GM19193 (cell line): ENCODE measurements around the gene B4GALNT2.

Source experiments
- POLR2A ChIP-seq: IDR thresholded peaks from 4 replicates; pipeline ENCODE4 v1.6.1; 2011; ENCODE audit not compliant: insufficient read depth, insufficient read length; ENCODE audit errors: extremely low read depth

B4GALNT2 gene

GRCh38 chr17:49217651-49218413 is 85.3 kb downstream of the B4GALNT2 start:
- peak; percentile 50 for TF ChIP-seq POLR2A

DNA sequence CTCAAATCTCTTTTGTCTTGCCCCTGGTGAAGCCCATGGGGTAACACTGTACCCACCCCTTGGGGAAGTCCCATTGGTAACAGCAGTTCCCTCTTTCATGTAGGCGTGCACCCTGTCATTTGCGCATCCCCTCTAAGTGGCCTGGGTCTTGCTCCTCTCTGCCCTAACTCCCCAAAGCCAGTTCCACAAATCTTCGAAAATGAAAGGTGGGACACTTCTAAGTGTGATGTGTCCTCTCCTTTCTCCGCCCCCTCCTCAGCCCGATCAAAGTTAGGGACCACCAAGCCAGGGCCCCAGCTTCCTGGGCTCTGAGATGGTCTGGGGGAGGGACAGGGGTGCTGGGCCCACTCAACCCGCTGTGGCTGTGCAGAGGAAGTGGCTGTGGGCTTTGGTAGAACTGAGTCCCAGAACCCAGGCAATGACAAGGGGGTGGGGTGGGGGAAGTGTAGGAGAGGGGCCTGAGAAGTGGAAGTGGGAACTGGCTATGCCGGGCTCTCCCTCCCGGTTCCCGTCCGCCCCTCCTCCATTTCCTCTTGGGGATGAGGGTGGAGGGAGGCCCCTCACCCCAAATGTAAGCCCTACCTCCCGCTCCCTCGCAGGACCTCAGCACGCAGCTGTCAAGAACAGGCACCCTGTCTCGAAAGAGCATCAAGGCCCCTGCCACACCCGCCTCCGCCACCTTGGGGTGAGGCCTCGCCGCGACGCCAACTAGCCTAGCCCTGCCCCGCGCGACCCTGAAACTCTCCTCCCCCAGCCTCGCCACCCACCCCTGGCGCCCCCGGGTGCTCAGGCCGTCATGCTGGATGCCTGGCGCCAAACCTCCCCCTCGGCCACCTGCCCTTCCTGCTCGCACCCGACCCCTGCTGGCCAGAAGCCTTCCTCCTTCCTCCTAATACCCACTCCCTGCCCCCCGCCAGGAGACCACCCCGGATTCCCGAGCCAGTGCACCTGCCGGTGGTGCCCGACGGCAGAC is 86.7 kb downstream of the B4GALNT2 start:
- TF ChIP-seq POLR2A = no peak

GRCh38 chr17:49219987-49220386 is 87.4 kb downstream of the B4GALNT2 start:
- TF ChIP-seq POLR2A = no peak

GRCh38 chr17:49223168-49223516 is 90.6 kb downstream of the B4GALNT2 start:
- no peak for TF ChIP-seq POLR2A

- TF ChIP-seq POLR2A = no peak
Observed at GRCh38 chr17:49223517-49224197, 91.1 kb downstream of the B4GALNT2 start.

GRCh38 chr17:49224198-49224996 is 91.8 kb downstream of the B4GALNT2 start:
- TF ChIP-seq POLR2A = no peak

GRCh38 chr17:49224997-49225337 is 92.4 kb downstream of the B4GALNT2 start:
- TF ChIP-seq POLR2A = no peak

- TF ChIP-seq POLR2A = no peak
Observed at GRCh38 chr17:49225554-49226236, 93.1 kb downstream of the B4GALNT2 start.
